HG03066 (cell line): Measurements from ENCODE around the gene SORBS1.

Experiments
- ATAC-seq: cut with Tn5 transposase; IDR thresholded peaks from one replicate; pipeline ENCODE4 v1.9.1; 2021; ENCODE audit warnings: low read depth; ENCODE audit not compliant: unreplicated experiment

SORBS1 gene

GRCh38 chr10:95566136-95566535, 5.0 kb upstream of the SORBS1 start:
- no peak for ATAC-seq

GRCh38 chr10:95565336-95565735, 4.2 kb upstream of the SORBS1 start:
- no peak for ATAC-seq

GRCh38 chr10:95564291-95564690, 3.1 kb upstream of the SORBS1 start:
- no peak for ATAC-seq

- no peak for ATAC-seq
These were observed 1.3 kb upstream of the SORBS1 start for GRCh38 chr10:95562341-95562965.

GRCh38 chr10:95561864-95562177, 650 bp upstream of the SORBS1 start:
- no peak for ATAC-seq

GRCh38 chr10:95560278-95561176, 644 bp downstream of the SORBS1 start:
- no peak for ATAC-seq

GRCh38 chr10:95559896-95560277, 1.3 kb downstream of the SORBS1 start:
- ATAC-seq = no peak

- ATAC-seq = no peak
These were observed 1.7 kb downstream of the SORBS1 start for GRCh38 chr10:95559471-95559870.

- ATAC-seq = no peak
These were observed 2.4 kb downstream of the SORBS1 start for GRCh38 chr10:95558593-95559320.

- no peak for ATAC-seq
These were observed 4.0 kb downstream of the SORBS1 start for GRCh38 chr10:95556994-95557767.

GRCh38 chr10:95553674-95554073, 7.5 kb downstream of the SORBS1 start:
- ATAC-seq = no peak

GRCh38 chr10:95552679-95553342, 8.4 kb downstream of the SORBS1 start:
- no peak for ATAC-seq

- no peak for ATAC-seq
These were observed 11.0 kb downstream of the SORBS1 start for GRCh38 chr10:95550073-95550672.

- no peak for ATAC-seq
These were observed 13.3 kb downstream of the SORBS1 start for GRCh38 chr10:95547791-95548435.

- no peak for ATAC-seq
These were observed 14.0 kb downstream of the SORBS1 start for GRCh38 chr10:95547197-95547596.

GRCh38 chr10:95545981-95546380, 15.2 kb downstream of the SORBS1 start:
- no peak for ATAC-seq

GRCh38 chr10:95544783-95545500, 16.2 kb downstream of the SORBS1 start:
- no peak for ATAC-seq

- no peak for ATAC-seq
These were observed 17.7 kb downstream of the SORBS1 start for GRCh38 chr10:95543459-95543858.

- ATAC-seq = no peak
These were observed 18.4 kb downstream of the SORBS1 start for GRCh38 chr10:95542761-95543160.
